Ishikawa (cell line): ENCODE data around the gene CNTN1.

Experiments
- CEBPB ChIP-seq: IDR thresholded peaks from 2 replicates; pipeline ENCODE4 v1.6.1; 2012
- CREB1 ChIP-seq: IDR thresholded peaks from 2 replicates; pipeline ENCODE4 v1.6.1; 2012; ENCODE audit warnings: low read depth
- EGR1 ChIP-seq: IDR thresholded peaks from 2 replicates; pipeline ENCODE4 v1.6.1; 2012
- EP300 ChIP-seq: IDR thresholded peaks from 2 replicates; pipeline ENCODE4 v1.6.1; 2012; ENCODE audit warnings: borderline replicate concordance
- FOXM1 ChIP-seq: IDR thresholded peaks from 2 replicates; pipeline ENCODE4 v1.6.1; 2012; ENCODE audit warnings: low read depth, borderline replicate concordance
- MAX ChIP-seq: IDR thresholded peaks from 2 replicates; pipeline ENCODE4 v1.6.1; 2012
- NFIC ChIP-seq: IDR thresholded peaks from 2 replicates; pipeline ENCODE4 v1.6.1; 2012
- RAD21 ChIP-seq: IDR thresholded peaks from 2 replicates; pipeline ENCODE4 v1.6.1; 2012; ENCODE audit warnings: low read depth
- REST ChIP-seq: IDR thresholded peaks from 2 replicates; pipeline ENCODE4 v1.6.1; 2012; ENCODE audit warnings: low read depth, mild to moderate bottlenecking
- TAF1 ChIP-seq: IDR thresholded peaks from 2 replicates; pipeline ENCODE4 v1.6.1; 2012; ENCODE audit warnings: low read depth, mild to moderate bottlenecking
- TCF12 ChIP-seq: IDR thresholded peaks from 2 replicates; pipeline ENCODE4 v1.6.1; 2012; ENCODE audit warnings: low read depth
- TEAD4 ChIP-seq: IDR thresholded peaks from 2 replicates; pipeline ENCODE4 v1.6.1; 2012
- USF1 ChIP-seq: IDR thresholded peaks from 2 replicates; pipeline ENCODE4 v1.6.1; 2012
- YY1 ChIP-seq: IDR thresholded peaks from 2 replicates; pipeline ENCODE4 v1.6.1; 2012; ENCODE audit warnings: low read depth
- ZBTB7A ChIP-seq: IDR thresholded peaks from 2 replicates; pipeline ENCODE4 v1.6.1; 2012; ENCODE audit warnings: low read depth

The CNTN1 gene

GRCh38 chr12:40692765-40693206, 547 bp downstream of the CNTN1 start:
- TF ChIP-seq CREB1, result no peak
- TF ChIP-seq YY1, result no peak
- no peak for TF ChIP-seq EP300
- peak; percentile 19; the same call in 1 of the 2 replicates for TF ChIP-seq MAX
- TF ChIP-seq NFIC, result peak; percentile 12; the same call in 1 of the 2 replicates
- peak; percentile 47; the same call in 1 of the 2 replicates for TF ChIP-seq TCF12

DNA sequence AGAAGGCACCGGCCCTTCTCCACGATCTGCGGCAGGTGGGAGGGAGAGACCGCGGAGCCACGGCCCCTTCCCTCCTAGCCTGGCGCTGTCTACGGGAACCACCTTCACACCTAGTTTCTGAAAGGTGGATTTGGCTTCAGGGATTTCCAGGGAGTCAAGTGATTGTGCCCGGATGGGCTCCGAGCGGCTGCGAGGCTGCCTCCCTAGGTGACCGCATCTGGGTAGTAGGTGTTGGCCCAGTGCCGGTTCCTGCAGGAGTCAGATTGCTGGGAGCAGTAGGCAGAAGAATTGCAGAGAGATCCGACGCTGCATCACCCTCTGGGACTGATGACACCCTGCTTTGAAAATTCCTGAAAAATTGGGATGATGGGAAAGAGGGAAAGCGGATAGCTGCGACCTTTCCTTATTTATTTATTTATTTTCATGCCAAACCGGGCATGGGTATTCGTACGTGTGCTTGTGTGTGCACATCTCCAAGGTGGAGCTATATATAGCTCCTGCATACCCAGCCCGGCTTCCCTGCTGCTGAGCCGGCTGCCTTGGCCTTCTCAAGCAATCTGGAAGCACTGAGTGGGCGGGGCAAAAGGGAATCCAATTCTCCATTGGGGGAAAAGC, 1.1 kb downstream of the CNTN1 start:
- TF ChIP-seq TEAD4 (no peak), NFIC (no peak), CEBPB (no peak), TCF12 (0 out of 2 replicates have a peak, but pooled peaks have one; percentile 8), CREB1 (no peak), MAX (peak; percentile 22; the same call in 1 of the 2 replicates)

- no peak for TF ChIP-seq MAX
- no peak for TF ChIP-seq CREB1
- no peak for TF ChIP-seq TEAD4
- no peak for TF ChIP-seq USF1
- no peak for TF ChIP-seq YY1
- no peak for TF ChIP-seq EGR1
- no peak for TF ChIP-seq RAD21
- no peak for TF ChIP-seq TCF12
- TF ChIP-seq REST, result no peak
- TF ChIP-seq EP300, result no peak
- no peak for TF ChIP-seq FOXM1
- no peak for TF ChIP-seq ZBTB7A
- no peak for TF ChIP-seq CEBPB
- no peak for TF ChIP-seq TAF1
- no peak for TF ChIP-seq NFIC
Measured at GRCh38 chr12:40697566-40698259, 5.5 kb downstream of the CNTN1 start.

- TF ChIP-seq TAF1 (no peak), ZBTB7A (no peak), YY1 (no peak), RAD21 (no peak), NFIC (no peak), CEBPB (no peak), EP300 (no peak), REST (no peak), MAX (no peak), TCF12 (no peak), CREB1 (no peak)
Measured at GRCh38 chr12:40701756-40702155, 9.5 kb downstream of the CNTN1 start.

GRCh38 chr12:40711121-40711520, 18.9 kb downstream of the CNTN1 start:
- TF ChIP-seq CEBPB, result no peak
- TF ChIP-seq NFIC, result no peak
- TF ChIP-seq MAX, result no peak
- TF ChIP-seq TEAD4, result no peak
- no peak for TF ChIP-seq EP300
- no peak for TF ChIP-seq FOXM1
- TF ChIP-seq USF1, result no peak
- TF ChIP-seq TCF12, result no peak
- TF ChIP-seq REST, result no peak
- no peak for TF ChIP-seq YY1
- no peak for TF ChIP-seq ZBTB7A
- no peak for TF ChIP-seq CREB1
- no peak for TF ChIP-seq TAF1
- no peak for TF ChIP-seq RAD21
- no peak for TF ChIP-seq EGR1
